HPDE6-E6E7 (cell line): ENCODE measurements around the gene NELFE.
A peak's percentile ranks its signal among the peaks of the same experiment; 100 is the strongest.
"Not testable (repeated sequence)": the region's sequence is repeated elsewhere in the genome, so short reads cannot be mapped to it uniquely, and the experiment has no call there.

Source experiments
- DNase-seq: peaks from one replicate; pipeline ENCODE4 v3.0.0; 2011; ENCODE audit warnings: missing footprints; ENCODE audit errors: extremely low spot score

The NELFE gene, protein sequence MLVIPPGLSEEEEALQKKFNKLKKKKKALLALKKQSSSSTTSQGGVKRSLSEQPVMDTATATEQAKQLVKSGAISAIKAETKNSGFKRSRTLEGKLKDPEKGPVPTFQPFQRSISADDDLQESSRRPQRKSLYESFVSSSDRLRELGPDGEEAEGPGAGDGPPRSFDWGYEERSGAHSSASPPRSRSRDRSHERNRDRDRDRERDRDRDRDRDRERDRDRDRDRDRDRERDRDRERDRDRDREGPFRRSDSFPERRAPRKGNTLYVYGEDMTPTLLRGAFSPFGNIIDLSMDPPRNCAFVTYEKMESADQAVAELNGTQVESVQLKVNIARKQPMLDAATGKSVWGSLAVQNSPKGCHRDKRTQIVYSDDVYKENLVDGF

DNA sequence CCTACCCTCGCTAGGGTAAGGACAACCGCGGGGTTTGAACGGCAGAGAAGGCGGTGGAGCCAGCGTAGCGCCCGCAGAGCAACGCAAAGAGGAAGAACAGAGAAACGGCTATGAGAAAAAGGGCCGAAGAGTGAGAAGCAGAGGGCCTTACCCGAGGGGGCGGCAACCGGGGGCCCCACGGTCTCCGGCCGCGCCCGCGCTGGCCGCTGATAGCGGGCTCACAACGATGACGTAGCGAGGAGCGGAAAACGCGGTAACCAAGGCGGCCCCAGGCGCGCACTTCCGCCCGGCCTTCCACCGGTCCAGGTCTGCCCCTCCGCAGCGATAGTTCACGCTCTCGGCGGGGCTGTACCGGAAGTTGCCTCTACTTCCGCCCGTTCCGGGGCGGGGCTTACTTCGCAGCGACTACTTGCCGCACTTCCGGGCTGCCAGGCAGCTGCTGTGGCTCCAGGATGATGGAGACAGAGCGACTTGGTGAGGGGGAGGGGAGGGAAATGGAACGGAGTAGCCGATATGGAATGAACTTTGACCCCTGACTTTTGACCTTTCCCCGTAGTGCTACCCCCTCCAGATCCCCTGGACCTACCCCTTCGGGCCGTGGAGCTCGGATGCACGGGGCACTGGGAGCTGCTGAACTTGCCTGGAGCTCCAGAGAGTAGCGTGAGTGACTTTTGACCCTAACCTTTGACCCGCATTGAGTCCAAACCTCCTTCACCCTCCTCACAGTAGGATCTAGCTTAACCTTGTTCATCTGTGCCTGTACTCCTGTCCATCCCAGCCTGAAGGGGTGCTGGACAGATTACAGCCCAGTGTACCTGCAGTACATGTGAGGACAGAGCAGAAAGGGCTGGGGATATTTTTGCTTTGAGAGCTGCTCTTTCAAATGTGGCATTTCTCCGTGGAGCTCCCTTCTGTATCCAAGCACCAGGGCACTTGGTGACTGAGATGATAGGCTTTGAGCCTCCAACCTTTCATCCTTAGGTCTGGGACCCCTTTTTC, at the start of gene NELFE, which contains the start of gene SKIC2:
Gene NELFE, minus strand, starts transcription at position 231 of the 999 bp plus-strand sequence. CDS start 525 bp downstream, outside the sequence.
Gene SKIC2, plus strand, starts transcription at position 435 of the 999 bp plus-strand sequence. Its CDS starts 18 bp downstream, at position 453.
- peak; percentile 99 for DNase-seq

DNA sequence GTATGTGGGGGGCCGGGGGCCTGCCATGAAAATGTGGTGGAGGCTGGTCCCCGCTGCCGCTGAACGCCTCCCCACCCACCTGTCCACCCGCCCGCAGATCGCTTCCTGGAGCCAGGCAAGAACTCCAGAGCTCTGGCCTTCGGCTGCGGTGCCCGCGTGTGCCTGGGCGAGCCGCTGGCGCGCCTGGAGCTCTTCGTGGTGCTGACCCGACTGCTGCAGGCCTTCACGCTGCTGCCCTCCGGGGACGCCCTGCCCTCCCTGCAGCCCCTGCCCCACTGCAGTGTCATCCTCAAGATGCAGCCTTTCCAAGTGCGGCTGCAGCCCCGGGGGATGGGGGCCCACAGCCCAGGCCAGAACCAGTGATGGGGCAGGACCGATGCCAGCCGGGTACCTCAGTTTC, 49.3 kb upstream of the NELFE start:
- DNase-seq, result not testable (repeated sequence)

DNA sequence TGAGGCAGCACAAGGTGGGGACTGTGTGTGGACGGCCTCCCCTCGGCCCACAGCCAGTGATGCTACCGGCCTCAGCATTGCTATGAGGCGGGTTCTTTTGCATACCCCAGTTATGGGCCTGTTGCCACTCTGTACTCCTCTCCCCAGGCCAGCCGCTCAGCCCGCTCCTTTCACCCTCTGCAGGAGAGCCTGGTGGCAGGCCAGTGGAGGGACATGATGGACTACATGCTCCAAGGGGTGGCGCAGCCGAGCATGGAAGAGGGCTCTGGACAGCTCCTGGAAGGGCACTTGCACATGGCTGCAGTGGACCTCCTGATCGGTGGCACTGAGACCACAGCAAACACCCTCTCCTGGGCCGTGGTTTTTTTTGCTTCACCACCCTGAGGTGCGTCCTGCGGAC, 48.3 kb upstream of the NELFE start:
- not testable (repeated sequence) for DNase-seq

DNA sequence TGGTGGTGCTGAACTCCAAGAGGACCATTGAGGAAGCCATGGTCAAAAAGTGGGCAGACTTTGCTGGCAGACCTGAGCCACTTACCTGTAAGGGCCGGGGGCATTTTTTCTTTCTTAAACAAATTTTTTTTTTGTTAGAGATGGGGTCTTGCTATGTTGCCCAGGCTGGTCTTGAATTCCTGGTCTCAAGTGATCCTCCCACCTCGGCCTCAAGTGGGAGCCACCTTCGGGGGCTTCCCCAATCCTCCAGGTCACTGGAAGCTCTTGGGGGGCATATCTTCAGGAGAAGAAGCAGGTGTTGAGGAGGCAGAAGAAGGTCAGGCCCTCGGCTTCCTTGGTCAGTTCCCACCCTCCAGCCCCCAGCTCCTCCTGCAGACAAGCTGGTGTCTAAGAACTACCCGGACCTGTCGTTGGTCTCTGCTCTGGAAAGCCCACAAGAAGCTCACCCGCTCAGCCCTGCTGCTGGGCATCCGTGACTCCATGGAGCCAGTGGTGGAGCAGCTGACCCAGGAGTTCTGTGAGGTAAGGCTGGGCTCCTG, 47.3 kb upstream of the NELFE start:
- not testable (repeated sequence) for DNase-seq

DNA sequence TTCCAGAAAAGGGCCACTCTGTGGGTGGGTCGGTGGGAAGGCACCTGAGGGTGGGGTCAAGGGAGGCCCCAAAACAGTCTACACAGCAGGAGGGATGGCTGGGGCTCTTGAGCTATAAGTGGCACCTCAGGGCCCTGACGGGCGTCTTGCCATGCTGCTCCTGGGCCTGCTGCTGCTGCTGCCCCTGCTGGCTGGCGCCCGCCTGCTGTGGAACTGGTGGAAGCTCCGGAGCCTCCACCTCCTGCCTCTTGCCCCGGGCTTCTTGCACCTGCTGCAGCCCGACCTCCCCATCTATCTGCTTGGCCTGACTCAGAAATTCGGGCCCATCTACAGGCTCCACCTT, 46.7 kb upstream of the NELFE start:
- DNase-seq, result not testable (repeated sequence)

GRCh38 chr6:32004864-32005537, 46.2 kb upstream of the NELFE start:
- DNase-seq, result not testable (repeated sequence)

DNA sequence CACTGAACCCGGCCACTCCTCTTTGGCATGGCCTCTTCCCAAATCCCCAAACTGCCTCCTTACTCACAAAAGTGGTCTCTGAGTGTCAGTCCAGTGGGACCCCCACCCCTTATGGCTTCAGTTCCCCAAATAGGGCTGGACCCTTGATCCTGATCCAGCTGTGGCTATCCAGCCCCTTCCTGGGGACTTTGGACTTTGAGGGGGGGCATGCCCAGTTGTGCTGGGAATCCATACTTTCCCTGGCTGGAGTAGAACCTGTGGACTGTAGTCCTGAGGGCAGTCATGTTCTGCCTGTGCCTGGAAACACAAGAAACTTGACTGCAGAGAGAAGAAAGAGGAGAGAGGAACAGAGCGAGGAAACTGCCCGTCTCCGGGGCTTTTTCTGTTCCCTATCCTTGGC, 45.6 kb upstream of the NELFE start:
- DNase-seq, result not testable (repeated sequence)

DNA sequence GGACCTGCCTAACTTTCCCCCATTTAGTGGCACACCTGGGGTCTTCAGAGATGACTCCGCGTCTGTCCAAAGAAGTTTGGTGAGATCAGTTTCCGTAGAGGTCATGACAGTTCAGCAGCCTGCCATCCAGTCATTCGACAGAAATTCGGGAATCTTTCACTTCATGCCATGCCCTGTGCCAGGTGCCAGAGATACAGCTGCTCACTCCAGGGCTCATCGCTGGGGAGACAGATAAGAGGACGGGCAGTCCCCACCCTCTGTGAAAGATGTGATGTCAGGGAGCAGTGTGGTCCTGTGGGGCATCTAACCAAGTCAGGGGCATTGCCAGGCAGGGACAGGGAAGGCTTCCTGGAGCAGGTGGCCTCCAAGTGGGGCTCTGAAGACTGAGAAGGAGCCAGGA, 44.5 kb upstream of the NELFE start:
- DNase-seq, result not testable (repeated sequence)

GRCh38 chr6:32002546-32003268, 43.9 kb upstream of the NELFE start:
- not testable (repeated sequence) for DNase-seq

DNA sequence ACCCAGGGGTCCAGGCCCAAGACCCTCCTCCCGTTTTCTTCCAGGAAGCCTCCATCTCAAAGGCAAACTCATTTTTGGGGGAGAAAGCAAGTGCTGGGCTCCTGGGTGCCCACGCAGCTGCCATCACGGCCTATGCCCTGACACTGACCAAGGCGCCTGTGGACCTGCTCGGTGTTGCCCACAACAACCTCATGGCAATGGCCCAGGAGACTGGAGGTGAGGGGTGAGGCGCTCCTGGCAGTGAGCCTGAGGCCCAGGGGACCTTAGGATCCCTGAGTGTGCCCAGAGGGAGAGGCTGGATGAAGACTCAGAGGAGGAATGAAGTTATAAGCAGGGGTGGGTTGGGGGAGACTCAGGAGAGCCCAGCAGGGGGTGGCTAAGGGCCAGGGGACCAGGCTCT, 37.6 kb upstream of the NELFE start:
- DNase-seq, result not testable (repeated sequence)

GRCh38 chr6:31994421-31994820, 35.6 kb upstream of the NELFE start:
- DNase-seq, result not testable (repeated sequence)

DNA sequence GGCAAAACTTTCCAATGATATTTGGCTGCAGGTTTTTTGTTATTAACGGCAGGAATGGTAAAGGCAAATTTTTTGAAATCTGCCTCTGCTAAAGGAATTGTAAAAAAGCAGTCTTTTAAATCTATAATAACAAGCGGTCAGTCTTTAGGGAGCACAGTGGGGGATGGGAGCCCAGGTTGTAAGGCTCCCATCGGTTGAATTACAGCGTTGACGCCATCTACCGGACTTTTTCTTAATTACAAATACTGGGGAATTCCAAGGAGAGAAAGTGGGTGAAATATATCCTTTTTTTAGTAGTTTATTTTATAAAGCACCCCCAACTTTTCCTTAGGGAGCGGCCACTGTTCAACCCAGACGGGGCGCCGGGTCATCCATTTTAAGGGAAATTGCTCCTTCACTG, 30.6 kb upstream of the NELFE start:
- DNase-seq, result not testable (repeated sequence)

DNA sequence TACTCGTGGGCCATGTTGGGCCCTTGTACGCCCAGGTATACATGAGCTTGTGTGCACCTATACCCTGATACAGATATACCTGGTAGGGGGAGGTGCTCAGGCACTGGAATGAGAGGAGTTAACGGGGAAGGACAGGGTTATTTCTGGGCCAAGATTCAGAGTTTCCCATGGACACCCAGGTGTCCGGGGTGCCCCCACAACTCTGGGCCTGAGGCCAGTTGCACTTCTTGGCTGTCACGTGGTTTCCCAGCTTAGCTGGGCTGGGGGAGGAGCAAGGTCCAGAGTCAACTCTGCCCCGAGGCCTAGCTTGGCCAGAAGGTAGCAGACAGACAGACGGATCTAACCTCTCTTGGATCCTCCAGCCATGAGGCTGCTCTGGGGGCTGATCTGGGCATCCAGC, 23.0 kb upstream of the NELFE start, which contains the start of gene C4A:
Gene C4A, plus strand, starts transcription at position 314 of the 400 bp plus-strand sequence. Its CDS starts 51 bp downstream, at position 365.
- not testable (repeated sequence) for DNase-seq

DNA sequence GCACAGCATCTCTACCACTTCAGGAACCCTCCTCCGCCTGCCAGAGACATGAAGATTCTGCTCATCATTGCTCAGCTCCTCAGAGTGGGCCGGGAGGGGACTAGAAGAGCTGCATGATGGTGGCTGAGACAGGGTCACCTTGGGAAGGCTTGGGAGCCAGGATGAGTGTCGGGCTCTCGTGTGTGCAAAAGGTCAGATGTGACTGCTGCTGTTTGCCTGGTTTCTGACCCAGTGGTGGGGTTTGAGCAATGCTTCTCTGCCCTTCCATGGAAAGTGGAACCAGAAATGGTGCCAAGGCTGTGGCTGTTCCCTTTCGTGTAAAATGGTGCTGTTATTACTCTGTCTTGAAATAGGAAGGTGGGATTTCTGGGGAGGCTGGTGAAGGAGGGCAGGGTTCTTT, 22.2 kb upstream of the NELFE start:
- DNase-seq, result not testable (repeated sequence)

DNA sequence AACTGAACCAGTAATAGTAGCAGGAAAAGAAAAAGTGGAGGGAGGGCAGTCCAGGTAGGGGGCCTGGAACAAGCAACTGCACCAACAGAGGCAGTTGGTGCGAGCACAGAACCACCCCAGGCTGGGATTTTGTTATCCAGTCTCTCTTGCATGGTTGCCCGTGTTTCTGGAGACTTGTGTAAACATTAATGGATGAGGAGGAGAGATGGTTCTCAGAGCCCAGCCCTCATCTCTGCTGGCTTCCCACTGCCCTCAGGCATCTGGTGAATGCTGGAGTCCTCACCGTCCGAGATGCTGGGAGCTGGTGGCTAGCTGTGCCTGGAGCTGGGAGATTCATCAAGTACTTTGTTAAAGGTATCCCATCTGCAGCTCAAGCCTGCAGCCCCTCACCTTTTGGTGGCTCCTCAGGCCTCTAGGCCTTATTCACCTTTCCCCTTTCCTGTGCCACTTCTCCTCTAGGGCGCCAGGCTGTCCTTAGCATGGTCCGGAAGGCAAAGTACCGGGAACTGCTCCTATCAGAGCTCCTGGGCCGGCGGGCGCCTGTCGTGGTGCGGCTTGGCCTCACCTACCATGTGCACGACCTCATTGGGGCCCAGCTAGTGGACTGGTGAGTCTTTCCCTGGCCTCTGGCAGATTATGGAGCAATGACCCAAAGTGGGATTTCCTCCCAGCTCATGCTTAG, 21.6 kb upstream of the NELFE start:
- DNase-seq, result not testable (repeated sequence)

- DNase-seq, result no peak
Measured at GRCh38 chr6:31979238-31979898, 20.6 kb upstream of the NELFE start.

DNA sequence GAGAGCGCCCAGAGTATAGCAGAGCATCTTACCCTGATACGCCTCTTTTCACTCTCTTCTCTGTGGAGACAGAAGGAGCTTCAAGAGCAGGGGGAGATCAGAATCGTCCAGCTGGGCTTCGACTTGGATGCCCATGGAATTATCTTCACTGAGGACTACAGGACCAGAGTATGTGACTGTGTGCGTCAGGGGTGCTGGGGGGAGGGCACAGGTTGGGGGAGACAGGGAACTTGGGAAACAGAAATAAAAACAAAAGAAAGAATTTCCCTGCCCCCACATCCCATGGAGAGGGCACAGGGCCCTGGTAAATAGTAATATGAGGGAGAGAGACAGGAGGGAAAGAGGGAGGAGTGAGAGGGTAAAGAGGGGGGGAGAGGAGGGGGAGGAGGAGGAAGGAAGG, 20.1 kb upstream of the NELFE start:
- no peak for DNase-seq

- no peak for DNase-seq
Measured at GRCh38 chr6:31977816-31978431, 19.2 kb upstream of the NELFE start.

DNA sequence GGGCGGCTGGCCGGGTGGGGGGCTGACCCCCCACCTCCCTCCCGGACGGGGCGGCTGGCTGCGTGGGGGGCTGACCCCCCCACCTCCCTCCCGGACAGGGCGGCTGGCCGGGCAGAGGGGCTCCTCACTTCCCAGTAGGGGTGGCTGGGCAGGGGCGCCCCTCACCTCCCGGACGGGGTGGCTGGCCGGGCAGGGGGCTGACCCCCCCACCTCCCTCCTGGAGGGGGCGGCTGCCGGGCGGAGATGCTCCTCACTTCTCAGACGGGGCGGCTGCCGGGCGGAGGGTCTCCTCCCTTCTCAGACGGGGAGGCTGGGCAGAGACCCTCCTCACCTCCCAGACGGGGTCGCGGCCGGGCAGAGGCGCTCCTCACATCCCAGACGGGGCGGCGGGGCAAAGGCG, 17.3 kb upstream of the NELFE start:
- DNase-seq, result not testable (repeated sequence)
